SK-N-SH (cell line): ENCODE data around the gene CD34.

ENCODE experiments used
- CHD2 ChIP-seq: fragments of 150-350 bp; IDR thresholded peaks from 2 replicates; pipeline ENCODE4 v1.6.1; 2018; ENCODE audit warnings: low read length; ENCODE audit not compliant: partially characterized antibody
- EP300 ChIP-seq, 2 experiments: IDR thresholded peaks; 2 replicates each; pipeline versions ENCODE4 v1.4.0 to v1.6.1; 2012; ENCODE audit warnings: borderline replicate concordance in 1 of 2, low read depth in 1 of 2, low read length in 1 of 2
- FOXJ3 ChIP-seq: sonication (generic); formaldehyde crosslinking; IDR thresholded peaks from 2 replicates; pipeline ENCODE4 v1.5.1; 2020; ENCODE audit warnings: mild to moderate bottlenecking, missing genetic modification reagents
- POLR2AphosphoS5 ChIP-seq: IDR thresholded peaks from 2 replicates; pipeline ENCODE4 v1.6.1; 2012; ENCODE audit warnings: low read depth, low read length
- RFX5 ChIP-seq: IDR thresholded peaks from 2 replicates; pipeline ENCODE4 v1.6.1; 2012; ENCODE audit warnings: mild to moderate bottlenecking, improper control_type of control experiment, low read length
- SIN3A ChIP-seq: IDR thresholded peaks from 2 replicates; pipeline ENCODE4 v1.6.1; 2012; ENCODE audit warnings: low read depth, mild to moderate bottlenecking, low read length, moderate library complexity, borderline replicate concordance
- TF ChIP-seq, protein P1 (sequence below): fragments of 200-600 bp; sonication (generic); IDR thresholded peaks from 2 replicates; pipeline ENCODE4 v1.6.1; 2017; ENCODE audit warnings: antibody characterized with exemption, mild to moderate bottlenecking, moderate library complexity
- TF ChIP-seq, protein P2 (sequence below): IDR thresholded peaks from 2 replicates; pipeline ENCODE4 v1.6.1; 2012; ENCODE audit warnings: mild to moderate bottlenecking, low read depth, low read length, moderate library complexity
- TF ChIP-seq, protein P3 (sequence below): IDR thresholded peaks from 2 replicates; pipeline ENCODE4; 2012

DNA sequence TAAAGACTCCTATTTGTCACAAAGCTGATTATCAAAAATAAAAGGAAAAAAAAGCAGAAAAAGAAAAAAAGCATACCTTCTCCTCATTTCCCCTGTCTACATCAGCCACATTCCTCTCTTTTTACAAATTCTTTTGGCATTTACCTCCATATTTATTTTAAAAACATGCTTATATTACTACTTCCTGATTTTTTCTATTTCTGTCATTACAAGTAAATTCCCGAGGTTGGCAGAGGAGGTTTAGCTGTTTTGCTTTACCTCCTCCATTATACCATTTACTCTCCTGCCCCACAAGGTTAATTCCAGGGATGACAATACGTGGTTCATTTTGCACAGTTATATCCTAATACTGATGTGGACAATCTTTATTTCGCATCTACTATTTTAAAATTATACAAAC lies 26.3 kb upstream of the CD34 start:
- TF ChIP-seq, protein P1, sequence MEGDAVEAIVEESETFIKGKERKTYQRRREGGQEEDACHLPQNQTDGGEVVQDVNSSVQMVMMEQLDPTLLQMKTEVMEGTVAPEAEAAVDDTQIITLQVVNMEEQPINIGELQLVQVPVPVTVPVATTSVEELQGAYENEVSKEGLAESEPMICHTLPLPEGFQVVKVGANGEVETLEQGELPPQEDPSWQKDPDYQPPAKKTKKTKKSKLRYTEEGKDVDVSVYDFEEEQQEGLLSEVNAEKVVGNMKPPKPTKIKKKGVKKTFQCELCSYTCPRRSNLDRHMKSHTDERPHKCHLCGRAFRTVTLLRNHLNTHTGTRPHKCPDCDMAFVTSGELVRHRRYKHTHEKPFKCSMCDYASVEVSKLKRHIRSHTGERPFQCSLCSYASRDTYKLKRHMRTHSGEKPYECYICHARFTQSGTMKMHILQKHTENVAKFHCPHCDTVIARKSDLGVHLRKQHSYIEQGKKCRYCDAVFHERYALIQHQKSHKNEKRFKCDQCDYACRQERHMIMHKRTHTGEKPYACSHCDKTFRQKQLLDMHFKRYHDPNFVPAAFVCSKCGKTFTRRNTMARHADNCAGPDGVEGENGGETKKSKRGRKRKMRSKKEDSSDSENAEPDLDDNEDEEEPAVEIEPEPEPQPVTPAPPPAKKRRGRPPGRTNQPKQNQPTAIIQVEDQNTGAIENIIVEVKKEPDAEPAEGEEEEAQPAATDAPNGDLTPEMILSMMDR, result no peak
- no peak for TF ChIP-seq SIN3A
- TF ChIP-seq, protein P2, sequence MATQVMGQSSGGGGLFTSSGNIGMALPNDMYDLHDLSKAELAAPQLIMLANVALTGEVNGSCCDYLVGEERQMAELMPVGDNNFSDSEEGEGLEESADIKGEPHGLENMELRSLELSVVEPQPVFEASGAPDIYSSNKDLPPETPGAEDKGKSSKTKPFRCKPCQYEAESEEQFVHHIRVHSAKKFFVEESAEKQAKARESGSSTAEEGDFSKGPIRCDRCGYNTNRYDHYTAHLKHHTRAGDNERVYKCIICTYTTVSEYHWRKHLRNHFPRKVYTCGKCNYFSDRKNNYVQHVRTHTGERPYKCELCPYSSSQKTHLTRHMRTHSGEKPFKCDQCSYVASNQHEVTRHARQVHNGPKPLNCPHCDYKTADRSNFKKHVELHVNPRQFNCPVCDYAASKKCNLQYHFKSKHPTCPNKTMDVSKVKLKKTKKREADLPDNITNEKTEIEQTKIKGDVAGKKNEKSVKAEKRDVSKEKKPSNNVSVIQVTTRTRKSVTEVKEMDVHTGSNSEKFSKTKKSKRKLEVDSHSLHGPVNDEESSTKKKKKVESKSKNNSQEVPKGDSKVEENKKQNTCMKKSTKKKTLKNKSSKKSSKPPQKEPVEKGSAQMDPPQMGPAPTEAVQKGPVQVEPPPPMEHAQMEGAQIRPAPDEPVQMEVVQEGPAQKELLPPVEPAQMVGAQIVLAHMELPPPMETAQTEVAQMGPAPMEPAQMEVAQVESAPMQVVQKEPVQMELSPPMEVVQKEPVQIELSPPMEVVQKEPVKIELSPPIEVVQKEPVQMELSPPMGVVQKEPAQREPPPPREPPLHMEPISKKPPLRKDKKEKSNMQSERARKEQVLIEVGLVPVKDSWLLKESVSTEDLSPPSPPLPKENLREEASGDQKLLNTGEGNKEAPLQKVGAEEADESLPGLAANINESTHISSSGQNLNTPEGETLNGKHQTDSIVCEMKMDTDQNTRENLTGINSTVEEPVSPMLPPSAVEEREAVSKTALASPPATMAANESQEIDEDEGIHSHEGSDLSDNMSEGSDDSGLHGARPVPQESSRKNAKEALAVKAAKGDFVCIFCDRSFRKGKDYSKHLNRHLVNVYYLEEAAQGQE, result no peak
- no peak for TF ChIP-seq RFX5
- TF ChIP-seq, protein P3, sequence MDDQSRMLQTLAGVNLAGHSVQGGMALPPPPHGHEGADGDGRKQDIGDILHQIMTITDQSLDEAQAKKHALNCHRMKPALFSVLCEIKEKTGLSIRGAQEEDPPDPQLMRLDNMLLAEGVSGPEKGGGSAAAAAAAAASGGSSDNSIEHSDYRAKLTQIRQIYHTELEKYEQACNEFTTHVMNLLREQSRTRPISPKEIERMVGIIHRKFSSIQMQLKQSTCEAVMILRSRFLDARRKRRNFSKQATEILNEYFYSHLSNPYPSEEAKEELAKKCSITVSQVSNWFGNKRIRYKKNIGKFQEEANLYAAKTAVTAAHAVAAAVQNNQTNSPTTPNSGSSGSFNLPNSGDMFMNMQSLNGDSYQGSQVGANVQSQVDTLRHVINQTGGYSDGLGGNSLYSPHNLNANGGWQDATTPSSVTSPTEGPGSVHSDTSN, result no peak
- no peak for TF ChIP-seq FOXJ3 (CRISPR knock-in tag)
- no peak for TF ChIP-seq POLR2AphosphoS5
- TF ChIP-seq CHD2, result no peak
- no peak for TF ChIP-seq EP300 (IDR thresholded peaks at IDR 0.05; ENCODE audit: borderline replicate concordance in 1 of 2, low read depth in 1 of 2, low read length in 1 of 2)
